DOHH2 (cell line): ENCODE results near the gene MIEF1.

Experiments
- H3F3A ChIP-seq: fragments of 200-600 bp; sonication (generic), shearing (Covaris generic); 2 replicates; pipeline ENCODE4 v1.6.0; 2016; ENCODE audit warnings: antibody characterized with exemption, mild to moderate bottlenecking; ENCODE audit not compliant: control insufficient read depth, insufficient read depth
- H3K27ac ChIP-seq: fragments of 200-600 bp; sonication (generic); 2 replicates; pipeline ENCODE4 v1.5.1; 2014; ENCODE audit warnings: low read depth, mild to moderate bottlenecking, low read length, moderate library complexity
- H3K27me3 ChIP-seq: fragments of 200-600 bp; sonication (generic); 2 replicates; pipeline ENCODE4 v1.6.1; 2014; ENCODE audit warnings: mild to moderate bottlenecking, low read length, mixed read lengths; ENCODE audit not compliant: control insufficient read depth
- H3K36me3 ChIP-seq: fragments of 200-600 bp; sonication (generic); 2 replicates; pipeline ENCODE4 v1.6.1; 2014; ENCODE audit warnings: mild to moderate bottlenecking, low read length, moderate library complexity, mixed read lengths; ENCODE audit not compliant: control insufficient read depth
- H3K4me1 ChIP-seq: fragments of 200-600 bp; sonication (generic); 2 replicates; pipeline ENCODE4 v1.6.1; 2014; ENCODE audit warnings: mild to moderate bottlenecking, low read length, mixed read lengths; ENCODE audit not compliant: control insufficient read depth
- H3K4me2 ChIP-seq: fragments of 200-600 bp; sonication (generic); 2 replicates; pipeline ENCODE4 v1.6.0; 2014; ENCODE audit warnings: mild to moderate bottlenecking, low read length, moderate library complexity
- H3K4me3 ChIP-seq: fragments of 200-600 bp; sonication (generic); 2 replicates; pipeline ENCODE4 v1.5.1; 2014; ENCODE audit warnings: mild to moderate bottlenecking, low read length, mixed read lengths
- H3K79me2 ChIP-seq: fragments of 200-600 bp; sonication (generic); 2 replicates; pipeline ENCODE4 v1.6.1; 2014; ENCODE audit warnings: mild to moderate bottlenecking, low read length, mixed read lengths; ENCODE audit not compliant: control insufficient read depth
- H3K9me2 ChIP-seq: fragments of 200-600 bp; sonication (generic); replicated peaks from 2 replicates; pipeline ENCODE4 v1.6.1; 2014; ENCODE audit warnings: mild to moderate bottlenecking, low read length, mixed read lengths; ENCODE audit not compliant: control insufficient read depth
- H3K9me3 ChIP-seq: fragments of 200-600 bp; sonication (generic); 2 replicates; pipeline ENCODE4 v1.6.1; 2014; ENCODE audit warnings: antibody characterized with exemption, low read length, mixed read lengths; ENCODE audit not compliant: control insufficient read depth, insufficient read depth
- H4K20me1 ChIP-seq: fragments of 200-600 bp; sonication (generic); 2 replicates; pipeline ENCODE4 v1.6.0; 2014; ENCODE audit warnings: low read depth, mild to moderate bottlenecking, antibody characterized with exemption, low read length, moderate library complexity; ENCODE audit not compliant: control insufficient read depth, insufficient read depth
- EZH2phosphoT487 ChIP-seq: fragments of 200-600 bp; sonication (generic); IDR thresholded peaks from 2 replicates; pipeline ENCODE4 v1.6.1; 2017; ENCODE audit warnings: borderline replicate concordance, mild to moderate bottlenecking, antibody characterized with exemption, low read length, moderate library complexity, mixed read lengths
- TF ChIP-seq, protein P1 (sequence below): fragments of 200-600 bp; sonication (generic); IDR thresholded peaks from one replicate; pipeline ENCODE4 v1.5.1; 2014; ENCODE audit warnings: antibody characterized with exemption, mild to moderate bottlenecking, low read depth, low read length; ENCODE audit not compliant: poor library complexity, severe bottlenecking

The MIEF1 gene

GRCh38 chr22:39515266-39516050, 13.4 kb downstream of the MIEF1 start:
- H4K20me1 ChIP-seq: peaks cover 11% of the 10 kb centered on the region
- peaks cover 30% of the 10 kb centered on the region for H3F3A ChIP-seq
- H3K4me2 ChIP-seq: no peak overlapping the region
- H3K79me2 ChIP-seq: peaks cover 78% of the 10 kb centered on the region
- H3K4me1 ChIP-seq: peaks cover 39% of the 10 kb centered on the region
- H3K36me3 ChIP-seq: peaks cover 92% of the 10 kb centered on the region
- H3K4me3 ChIP-seq: no peak overlapping the region
- no peaks in the 10 kb centered on the region for H3K9me3 ChIP-seq
- TF ChIP-seq EZH2phosphoT487: no peak
- TF ChIP-seq, protein P1, sequence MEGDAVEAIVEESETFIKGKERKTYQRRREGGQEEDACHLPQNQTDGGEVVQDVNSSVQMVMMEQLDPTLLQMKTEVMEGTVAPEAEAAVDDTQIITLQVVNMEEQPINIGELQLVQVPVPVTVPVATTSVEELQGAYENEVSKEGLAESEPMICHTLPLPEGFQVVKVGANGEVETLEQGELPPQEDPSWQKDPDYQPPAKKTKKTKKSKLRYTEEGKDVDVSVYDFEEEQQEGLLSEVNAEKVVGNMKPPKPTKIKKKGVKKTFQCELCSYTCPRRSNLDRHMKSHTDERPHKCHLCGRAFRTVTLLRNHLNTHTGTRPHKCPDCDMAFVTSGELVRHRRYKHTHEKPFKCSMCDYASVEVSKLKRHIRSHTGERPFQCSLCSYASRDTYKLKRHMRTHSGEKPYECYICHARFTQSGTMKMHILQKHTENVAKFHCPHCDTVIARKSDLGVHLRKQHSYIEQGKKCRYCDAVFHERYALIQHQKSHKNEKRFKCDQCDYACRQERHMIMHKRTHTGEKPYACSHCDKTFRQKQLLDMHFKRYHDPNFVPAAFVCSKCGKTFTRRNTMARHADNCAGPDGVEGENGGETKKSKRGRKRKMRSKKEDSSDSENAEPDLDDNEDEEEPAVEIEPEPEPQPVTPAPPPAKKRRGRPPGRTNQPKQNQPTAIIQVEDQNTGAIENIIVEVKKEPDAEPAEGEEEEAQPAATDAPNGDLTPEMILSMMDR: no peak
- no peaks in the 10 kb centered on the region for H3K9me2 ChIP-seq
- H3K27me3 ChIP-seq: no peaks in the 10 kb centered on the region
- no peak overlapping the region for H3K27ac ChIP-seq

DNA sequence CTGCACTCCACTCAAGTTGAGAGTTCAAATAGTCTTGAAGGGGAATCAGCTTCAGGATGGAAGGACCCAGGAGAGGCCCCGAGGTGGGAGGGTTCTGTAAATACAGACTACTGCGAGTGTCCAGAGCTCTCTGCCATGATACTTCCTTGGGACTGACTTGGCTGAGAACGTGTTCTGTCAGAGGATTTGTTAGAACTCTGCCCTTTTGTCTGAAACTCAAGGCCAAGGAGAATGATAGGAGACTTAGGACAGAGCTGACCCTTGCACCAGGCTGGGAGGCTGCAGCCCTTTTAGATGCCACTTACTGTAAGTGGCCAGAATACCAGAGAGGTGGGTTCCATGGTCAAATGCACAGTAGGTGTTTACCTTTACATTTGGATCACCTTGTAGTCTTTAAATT, 15.4 kb downstream of the MIEF1 start:
- peaks cover 49% of the 10 kb centered on the region for H3K4me1 ChIP-seq

DNA sequence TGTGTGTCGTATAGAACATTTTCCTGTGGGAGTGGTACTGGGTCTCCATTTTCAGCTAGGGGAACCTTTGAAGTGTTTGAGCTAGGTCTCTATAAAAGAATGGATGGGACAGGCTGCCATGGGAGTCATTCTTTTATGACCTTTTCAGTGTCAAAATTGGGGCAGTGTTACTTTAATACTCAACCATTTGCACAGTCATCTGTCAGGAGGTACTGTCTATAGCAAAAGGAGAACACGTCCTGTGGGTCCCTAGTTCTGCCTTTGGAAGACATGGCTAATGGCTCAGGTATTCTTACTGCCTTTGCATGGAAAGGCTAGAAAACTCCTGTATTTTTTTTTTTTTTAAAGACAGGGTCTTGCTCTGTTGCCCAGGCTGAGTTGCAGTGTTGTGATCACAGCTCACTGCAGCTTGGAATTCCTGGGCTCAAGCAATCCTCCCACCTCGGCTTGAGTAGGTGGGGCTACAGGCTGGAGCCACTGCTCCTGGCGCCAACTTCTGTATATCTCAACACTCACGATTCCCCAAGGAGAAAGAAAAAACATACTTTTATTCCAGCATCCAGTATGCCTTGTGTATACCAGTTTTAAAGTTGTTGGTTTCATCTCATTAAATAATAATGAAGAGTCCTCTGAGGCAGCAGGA, 16.2 kb downstream of the MIEF1 start:
- Histone ChIP-seq H3K36me3 (peaks cover 94% of the 10 kb centered on the region), H3F3A (peaks cover 56% of the 10 kb centered on the region), H3K27ac (peak overlapping the region; percentile 88), H3K4me1 (peaks cover 57% of the 10 kb centered on the region), H3K4me3 (peak overlapping the region; percentile 86), H4K20me1 (peaks cover 21% of the 10 kb centered on the region), H3K27me3 (no peaks in the 10 kb centered on the region), H3K9me2 (no peaks in the 10 kb centered on the region), H3K9me3 (no peaks in the 10 kb centered on the region), H3K4me2 (peak overlapping the region; percentile 98), H3K79me2 (peaks cover 93% of the 10 kb centered on the region)
- TF ChIP-seq EZH2phosphoT487: no peak
- TF ChIP-seq, protein P1: no peak

More for the DNA sequence above, 15.4 kb downstream of the MIEF1 start:
- H3K9me3 ChIP-seq: no peaks in the 10 kb centered on the region
- TF ChIP-seq EZH2phosphoT487: no peak
- TF ChIP-seq, protein P1: no peak
- no peak overlapping the region for H3K4me2 ChIP-seq
- no peaks in the 10 kb centered on the region for H3K9me2 ChIP-seq
- H3F3A ChIP-seq: peaks cover 48% of the 10 kb centered on the region
- peaks cover 86% of the 10 kb centered on the region for H3K79me2 ChIP-seq
- peak overlapping the region; percentile 88; the same call in 1 of the 2 replicates for H3K27ac ChIP-seq
- no peak overlapping the region for H3K4me3 ChIP-seq
- peaks cover 92% of the 10 kb centered on the region for H3K36me3 ChIP-seq
- H4K20me1 ChIP-seq: peaks cover 21% of the 10 kb centered on the region
- H3K27me3 ChIP-seq: no peaks in the 10 kb centered on the region
